AG10803 (cell line): ENCODE results near the gene MYOZ1.
A peak's percentile ranks its signal among the peaks of the same experiment; 100 is the strongest.

Source experiments
- DNase-seq: peaks from one replicate; pipeline ENCODE4 v3.0.0; 2010; ENCODE audit warnings: low read depth
- H3K4me3 ChIP-seq: 2 replicates; pipeline ENCODE4 v1.5.1; 2011; ENCODE audit warnings: mild to moderate bottlenecking, low read length, control low read depth
- CTCF ChIP-seq: conservative IDR thresholded peaks from 2 replicates; pipeline ENCODE4 v1.5.1; 2011; ENCODE audit warnings: mild to moderate bottlenecking, low read length, control low read depth, inconsistent platforms

Gene MYOZ1

DNA sequence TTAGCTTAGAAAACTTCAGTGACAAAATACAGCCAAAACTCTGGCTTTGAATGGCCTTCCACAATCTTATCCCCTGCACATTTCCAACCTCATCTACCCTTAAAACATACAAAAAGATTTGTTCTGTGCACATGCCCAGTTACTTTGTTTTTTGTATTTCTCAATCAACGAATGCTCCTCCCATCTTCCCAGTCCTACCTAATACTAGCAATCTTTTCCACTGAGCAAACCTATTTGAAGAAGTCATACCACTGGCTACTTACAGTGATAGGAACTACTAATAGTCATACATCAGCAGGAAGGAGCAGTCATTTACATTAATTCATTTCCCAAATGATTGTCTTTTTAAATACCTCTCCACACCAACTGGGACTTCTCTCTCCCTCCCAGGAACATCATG is 52.6 kb downstream of the MYOZ1 start:
- TF ChIP-seq CTCF, result no peak
- no peak for DNase-seq
- H3K4me3 ChIP-seq, result no peak overlapping the region

- peak; percentile 77 for DNase-seq
- no peak for TF ChIP-seq CTCF
- H3K4me3 ChIP-seq, result no peak overlapping the region
These were observed 54.7 kb downstream of the MYOZ1 start for GRCh38 chr10:73586583-73586984.

GRCh38 chr10:73585327-73585726 is 55.9 kb downstream of the MYOZ1 start:
- DNase-seq, result no peak
- no peak overlapping the region for H3K4me3 ChIP-seq
- no peak for TF ChIP-seq CTCF

- peak; percentile 71 for DNase-seq
- no peak for TF ChIP-seq CTCF
- no peak overlapping the region for H3K4me3 ChIP-seq
These were observed 56.5 kb downstream of the MYOZ1 start for GRCh38 chr10:73584737-73585136.

GRCh38 chr10:73581918-73582317 is 59.4 kb downstream of the MYOZ1 start:
- no peak overlapping the region for H3K4me3 ChIP-seq
- no peak for TF ChIP-seq CTCF
- DNase-seq, result no peak
